NCI-H82 treated with DMSO at 0.1 percent for 48 hours (cell line): Measurements from ENCODE around the gene KLHL24.
"Not testable (repeated sequence)": the region's sequence is repeated elsewhere in the genome, so short reads cannot be mapped to it uniquely, and the experiment has no call there.

Experiments used
- DNase-seq: peaks from one replicate; lab custom pipeline; 2025; ENCODE audit not compliant: unreplicated experiment; lab: John Stamatoyannopoulos, UW

The KLHL24 gene

GRCh38 chr3:183632725-183633124 is 2.7 kb upstream of the KLHL24 start:
- not testable (repeated sequence) for DNase-seq

- DNase-seq = no peak
Measured at GRCh38 chr3:183634707-183635106, 716 bp upstream of the KLHL24 start.

GRCh38 chr3:183635107-183635430 is 354 bp upstream of the KLHL24 start:
- no peak for DNase-seq

GRCh38 chr3:183636221-183637105 is 1.0 kb downstream of the KLHL24 start:
- peak; percentile 100 for DNase-seq

- DNase-seq = no peak
Measured at GRCh38 chr3:183637106-183637486, 1.7 kb downstream of the KLHL24 start.

GRCh38 chr3:183637633-183638032 is 2.2 kb downstream of the KLHL24 start:
- not testable (repeated sequence) for DNase-seq

GRCh38 chr3:183638101-183638852 is 2.9 kb downstream of the KLHL24 start:
- no peak for DNase-seq

- not testable (repeated sequence) for DNase-seq
Measured at GRCh38 chr3:183640635-183641034, 5.2 kb downstream of the KLHL24 start.

GRCh38 chr3:183641882-183642281 is 6.5 kb downstream of the KLHL24 start:
- DNase-seq = no peak

- no peak for DNase-seq
Measured at GRCh38 chr3:183644244-183644643, 8.8 kb downstream of the KLHL24 start.

GRCh38 chr3:183645254-183645653 is 9.8 kb downstream of the KLHL24 start:
- DNase-seq = no peak

GRCh38 chr3:183650554-183650953 is 15.1 kb downstream of the KLHL24 start:
- no peak for DNase-seq

- DNase-seq = no peak
Measured at GRCh38 chr3:183653209-183654064, 18.0 kb downstream of the KLHL24 start.

GRCh38 chr3:183654727-183655126 is 19.3 kb downstream of the KLHL24 start:
- DNase-seq = no peak

GRCh38 chr3:183662099-183662498 is 26.7 kb downstream of the KLHL24 start:
- DNase-seq = no peak

GRCh38 chr3:183664913-183665381 is 29.5 kb downstream of the KLHL24 start:
- DNase-seq = no peak

GRCh38 chr3:183680061-183680460 is 44.6 kb downstream of the KLHL24 start:
- no peak for DNase-seq

GRCh38 chr3:183687705-183688104 is 52.3 kb downstream of the KLHL24 start:
- no peak for DNase-seq

GRCh38 chr3:183688874-183689273 is 53.5 kb downstream of the KLHL24 start:
- no peak for DNase-seq

- DNase-seq = not testable (repeated sequence)
Measured at GRCh38 chr3:183689621-183690020, 54.2 kb downstream of the KLHL24 start.

GRCh38 chr3:183690402-183690995 is 55.1 kb downstream of the KLHL24 start:
- no peak for DNase-seq
